SK-N-SH treated with all-trans-retinoic acid at 6 μM for 48 hours (cell line): ENCODE data around the gene SNAPC2.

Experiments used
- ATAC-seq: fragments of 200-7000 bp; cut with Tn5 transposase; 3 replicates; pipeline ENCODE4 v1.9.1; 2020; ENCODE audit warnings: mild to moderate bottlenecking, moderate library complexity
- ARNTL ChIP-seq: fragments of 450-650 bp; formaldehyde crosslinking; IDR thresholded peaks from 2 replicates; pipeline ENCODE4 v1.5.0; 2020; ENCODE audit warnings: low read depth, mild to moderate bottlenecking, moderate library complexity, borderline replicate concordance
- CSDC2 ChIP-seq: fragments of 250-450 bp; sonication (Bioruptor Pico); IDR thresholded peaks from 2 replicates; pipeline ENCODE4 v1.5.0; 2020; ENCODE audit warnings: mild to moderate bottlenecking, moderate library complexity
- ESRRG ChIP-seq: fragments of 250-450 bp; sonication (Bioruptor Pico); IDR thresholded peaks from 2 replicates; pipeline ENCODE4 v1.6.1; 2021; ENCODE audit warnings: mild to moderate bottlenecking
- GLIS3 ChIP-seq: fragments of 250-450 bp; sonication (Bioruptor Pico); IDR thresholded peaks from 2 replicates; pipeline ENCODE4 v1.5.0; 2020; ENCODE audit warnings: mild to moderate bottlenecking, moderate library complexity
- ISL1 ChIP-seq: fragments of 250-450 bp; sonication (Bioruptor Pico); IDR thresholded peaks from 2 replicates; pipeline ENCODE4 v2.1.2; 2022; ENCODE audit warnings: mild to moderate bottlenecking, moderate library complexity
- PPARA ChIP-seq: fragments of 250-450 bp; sonication (Bioruptor Pico); IDR thresholded peaks from 2 replicates; pipeline ENCODE4 v1.5.0; 2020; ENCODE audit warnings: mild to moderate bottlenecking, borderline replicate concordance
- RARB ChIP-seq: fragments of 250-450 bp; sonication (Bioruptor Pico); IDR thresholded peaks from 2 replicates; pipeline ENCODE4 v1.8.0; 2021; ENCODE audit warnings: mild to moderate bottlenecking, moderate library complexity
- SNAI2 ChIP-seq: fragments of 250-450 bp; sonication (Bioruptor Pico); IDR thresholded peaks from 2 replicates; pipeline ENCODE4 v1.5.0; 2020; ENCODE audit warnings: mild to moderate bottlenecking, moderate library complexity
- TCF4 ChIP-seq: fragments of 250-450 bp; sonication (Bioruptor Pico); IDR thresholded peaks from 2 replicates; pipeline ENCODE4 v1.8.0; 2021; ENCODE audit warnings: mild to moderate bottlenecking, moderate library complexity, borderline replicate concordance
- TOX ChIP-seq: fragments of 250-450 bp; sonication (Bioruptor Pico); IDR thresholded peaks from 2 replicates; pipeline ENCODE4 v1.8.0; 2021; ENCODE audit warnings: mild to moderate bottlenecking, moderate library complexity, borderline replicate concordance
- ZC3H10 ChIP-seq: fragments of 250-450 bp; sonication (Bioruptor Pico); IDR thresholded peaks from 2 replicates; pipeline ENCODE4 v1.5.1; 2021; ENCODE audit warnings: mild to moderate bottlenecking, moderate library complexity
- ZFP3 ChIP-seq: fragments of 250-450 bp; sonication (Bioruptor Pico); IDR thresholded peaks from 2 replicates; pipeline ENCODE4 v1.5.0; 2020; ENCODE audit warnings: mild to moderate bottlenecking, moderate library complexity
- ZFP30 ChIP-seq: fragments of 450-650 bp; formaldehyde crosslinking; IDR thresholded peaks from 2 replicates; pipeline ENCODE4 v1.5.0; 2022; ENCODE audit warnings: mild to moderate bottlenecking, moderate library complexity
- ZNF565 ChIP-seq: fragments of 450-650 bp; formaldehyde crosslinking; conservative IDR thresholded peaks from 2 replicates; pipeline ENCODE4 v1.5.0; 2020; ENCODE audit warnings: low read depth, mild to moderate bottlenecking, moderate library complexity
- ZNF70 ChIP-seq: fragments of 450-650 bp; formaldehyde crosslinking; IDR thresholded peaks from 2 replicates; pipeline ENCODE4 v1.5.0; 2020; ENCODE audit warnings: mild to moderate bottlenecking, moderate library complexity
- TF ChIP-seq, protein P1 (sequence below): fragments of 250-450 bp; sonication (Bioruptor Pico); IDR thresholded peaks from 2 replicates; pipeline ENCODE4 v1.5.1; 2020; ENCODE audit warnings: low read depth, mild to moderate bottlenecking, moderate library complexity
- TF ChIP-seq, protein P2 (sequence below): fragments of 250-450 bp; sonication (Bioruptor Pico); IDR thresholded peaks from 2 replicates; pipeline ENCODE4 v1.8.0; 2020; ENCODE audit warnings: mild to moderate bottlenecking, moderate library complexity, borderline replicate concordance
- TF ChIP-seq, protein P3 (sequence below): fragments of 250-450 bp; sonication (Bioruptor Pico); IDR thresholded peaks from 2 replicates; pipeline ENCODE4 v1.5.1; 2021; ENCODE audit warnings: mild to moderate bottlenecking, moderate library complexity
- TF ChIP-seq, protein P4 (sequence below): fragments of 250-450 bp; sonication (Bioruptor Pico); IDR thresholded peaks from 2 replicates; pipeline ENCODE4 v1.5.0; 2020; ENCODE audit warnings: mild to moderate bottlenecking, moderate library complexity

The SNAPC2 gene

DNA sequence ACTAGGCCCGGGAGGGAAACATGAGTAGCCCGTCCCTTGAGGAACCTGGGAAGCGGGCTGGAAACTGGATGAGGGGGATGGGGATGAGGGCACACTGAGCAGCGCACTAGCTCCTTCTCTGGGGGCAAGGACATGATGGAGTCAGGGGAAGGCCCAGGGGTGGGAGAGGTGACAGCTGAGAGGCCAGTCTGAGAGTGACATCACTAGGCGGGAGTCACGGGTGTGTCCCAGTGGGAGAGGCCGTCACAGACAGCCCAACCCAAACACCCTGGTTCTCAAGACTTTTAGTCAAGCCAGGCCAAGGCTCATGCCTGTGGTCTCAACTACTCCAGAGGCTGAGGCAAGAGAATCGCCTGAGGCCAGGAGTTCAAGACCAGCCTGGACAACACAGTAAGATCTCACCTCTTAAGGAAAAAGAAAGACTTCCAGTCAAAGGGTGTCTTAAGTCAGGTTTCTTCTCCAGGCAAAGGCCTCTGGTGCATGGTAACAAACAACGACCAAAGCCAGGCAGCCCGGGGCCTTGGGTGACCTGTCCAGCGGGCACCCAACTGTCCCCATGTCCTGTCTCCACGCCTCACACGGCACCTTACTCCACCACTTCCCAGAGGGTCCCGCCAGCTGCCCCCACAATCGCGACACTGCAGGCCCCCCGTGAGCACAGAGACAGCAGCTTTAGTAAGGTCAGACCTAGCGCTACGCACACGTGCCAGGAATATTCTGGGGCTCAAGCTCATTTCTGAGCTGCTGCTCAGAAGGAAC is 48.8 kb downstream of the SNAPC2 start:
- TF ChIP-seq, protein P1, sequence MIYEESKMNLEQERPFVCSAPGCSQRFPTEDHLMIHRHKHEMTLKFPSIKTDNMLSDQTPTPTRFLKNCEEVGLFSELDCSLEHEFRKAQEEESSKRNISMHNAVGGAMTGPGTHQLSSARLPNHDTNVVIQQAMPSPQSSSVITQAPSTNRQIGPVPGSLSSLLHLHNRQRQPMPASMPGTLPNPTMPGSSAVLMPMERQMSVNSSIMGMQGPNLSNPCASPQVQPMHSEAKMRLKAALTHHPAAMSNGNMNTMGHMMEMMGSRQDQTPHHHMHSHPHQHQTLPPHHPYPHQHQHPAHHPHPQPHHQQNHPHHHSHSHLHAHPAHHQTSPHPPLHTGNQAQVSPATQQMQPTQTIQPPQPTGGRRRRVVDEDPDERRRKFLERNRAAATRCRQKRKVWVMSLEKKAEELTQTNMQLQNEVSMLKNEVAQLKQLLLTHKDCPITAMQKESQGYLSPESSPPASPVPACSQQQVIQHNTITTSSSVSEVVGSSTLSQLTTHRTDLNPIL (CRISPR knock-in tag) = no peak
- TF ChIP-seq ZC3H10 (CRISPR knock-in tag) = no peak
- TF ChIP-seq, protein P2, sequence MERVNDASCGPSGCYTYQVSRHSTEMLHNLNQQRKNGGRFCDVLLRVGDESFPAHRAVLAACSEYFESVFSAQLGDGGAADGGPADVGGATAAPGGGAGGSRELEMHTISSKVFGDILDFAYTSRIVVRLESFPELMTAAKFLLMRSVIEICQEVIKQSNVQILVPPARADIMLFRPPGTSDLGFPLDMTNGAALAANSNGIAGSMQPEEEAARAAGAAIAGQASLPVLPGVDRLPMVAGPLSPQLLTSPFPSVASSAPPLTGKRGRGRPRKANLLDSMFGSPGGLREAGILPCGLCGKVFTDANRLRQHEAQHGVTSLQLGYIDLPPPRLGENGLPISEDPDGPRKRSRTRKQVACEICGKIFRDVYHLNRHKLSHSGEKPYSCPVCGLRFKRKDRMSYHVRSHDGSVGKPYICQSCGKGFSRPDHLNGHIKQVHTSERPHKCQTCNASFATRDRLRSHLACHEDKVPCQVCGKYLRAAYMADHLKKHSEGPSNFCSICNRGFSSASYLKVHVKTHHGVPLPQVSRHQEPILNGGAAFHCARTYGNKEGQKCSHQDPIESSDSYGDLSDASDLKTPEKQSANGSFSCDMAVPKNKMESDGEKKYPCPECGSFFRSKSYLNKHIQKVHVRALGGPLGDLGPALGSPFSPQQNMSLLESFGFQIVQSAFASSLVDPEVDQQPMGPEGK (CRISPR knock-in tag) = no peak
- TF ChIP-seq ISL1 (CRISPR knock-in tag) = no peak
- no peak for TF ChIP-seq GLIS3 (CRISPR knock-in tag)
- TF ChIP-seq ZNF565 = no peak
- no peak for ATAC-seq

DNA sequence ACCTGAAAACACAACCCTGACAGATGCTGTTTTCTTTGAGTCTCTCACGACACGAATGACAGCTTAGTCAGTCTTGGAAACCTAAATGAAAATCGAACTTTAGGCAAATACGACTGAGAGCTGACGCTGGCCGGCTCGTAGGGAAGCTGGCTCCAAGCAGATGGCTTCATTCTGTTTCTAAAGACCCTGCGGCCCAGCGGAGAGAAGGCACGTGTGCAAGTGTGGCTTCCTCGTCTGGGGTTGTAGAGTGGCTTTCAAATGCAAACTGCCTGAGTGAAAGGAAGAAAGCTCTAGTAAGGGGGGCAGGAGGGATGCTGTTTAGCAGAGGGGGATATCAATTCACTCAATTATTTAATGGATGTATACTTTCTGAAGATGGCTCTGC is 49.4 kb downstream of the SNAPC2 start:
- ATAC-seq = no peak
- TF ChIP-seq, protein P3, sequence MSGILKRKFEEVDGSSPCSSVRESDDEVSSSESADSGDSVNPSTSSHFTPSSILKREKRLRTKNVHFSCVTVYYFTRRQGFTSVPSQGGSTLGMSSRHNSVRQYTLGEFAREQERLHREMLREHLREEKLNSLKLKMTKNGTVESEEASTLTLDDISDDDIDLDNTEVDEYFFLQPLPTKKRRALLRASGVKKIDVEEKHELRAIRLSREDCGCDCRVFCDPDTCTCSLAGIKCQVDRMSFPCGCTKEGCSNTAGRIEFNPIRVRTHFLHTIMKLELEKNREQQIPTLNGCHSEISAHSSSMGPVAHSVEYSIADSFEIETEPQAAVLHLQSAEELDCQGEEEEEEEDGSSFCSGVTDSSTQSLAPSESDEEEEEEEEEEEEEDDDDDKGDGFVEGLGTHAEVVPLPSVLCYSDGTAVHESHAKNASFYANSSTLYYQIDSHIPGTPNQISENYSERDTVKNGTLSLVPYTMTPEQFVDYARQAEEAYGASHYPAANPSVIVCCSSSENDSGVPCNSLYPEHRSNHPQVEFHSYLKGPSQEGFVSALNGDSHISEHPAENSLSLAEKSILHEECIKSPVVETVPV (CRISPR knock-in tag) = no peak
- TF ChIP-seq ZNF70 (no peak), ZNF565 (no peak), ARNTL (CRISPR knock-in tag) (no peak), SNAI2 (CRISPR knock-in tag) (no peak), TCF4 (CRISPR knock-in tag) (no peak), ZFP30 (no peak), PPARA (CRISPR knock-in tag) (no peak), RARB (no peak), ESRRG (no peak), TOX (no peak), ZFP3 (CRISPR knock-in tag) (no peak), GLIS3 (CRISPR knock-in tag) (no peak), ZC3H10 (CRISPR knock-in tag) (no peak), CSDC2 (no peak)
- TF ChIP-seq, protein P2 (CRISPR knock-in tag) = no peak
- TF ChIP-seq, protein P4, sequence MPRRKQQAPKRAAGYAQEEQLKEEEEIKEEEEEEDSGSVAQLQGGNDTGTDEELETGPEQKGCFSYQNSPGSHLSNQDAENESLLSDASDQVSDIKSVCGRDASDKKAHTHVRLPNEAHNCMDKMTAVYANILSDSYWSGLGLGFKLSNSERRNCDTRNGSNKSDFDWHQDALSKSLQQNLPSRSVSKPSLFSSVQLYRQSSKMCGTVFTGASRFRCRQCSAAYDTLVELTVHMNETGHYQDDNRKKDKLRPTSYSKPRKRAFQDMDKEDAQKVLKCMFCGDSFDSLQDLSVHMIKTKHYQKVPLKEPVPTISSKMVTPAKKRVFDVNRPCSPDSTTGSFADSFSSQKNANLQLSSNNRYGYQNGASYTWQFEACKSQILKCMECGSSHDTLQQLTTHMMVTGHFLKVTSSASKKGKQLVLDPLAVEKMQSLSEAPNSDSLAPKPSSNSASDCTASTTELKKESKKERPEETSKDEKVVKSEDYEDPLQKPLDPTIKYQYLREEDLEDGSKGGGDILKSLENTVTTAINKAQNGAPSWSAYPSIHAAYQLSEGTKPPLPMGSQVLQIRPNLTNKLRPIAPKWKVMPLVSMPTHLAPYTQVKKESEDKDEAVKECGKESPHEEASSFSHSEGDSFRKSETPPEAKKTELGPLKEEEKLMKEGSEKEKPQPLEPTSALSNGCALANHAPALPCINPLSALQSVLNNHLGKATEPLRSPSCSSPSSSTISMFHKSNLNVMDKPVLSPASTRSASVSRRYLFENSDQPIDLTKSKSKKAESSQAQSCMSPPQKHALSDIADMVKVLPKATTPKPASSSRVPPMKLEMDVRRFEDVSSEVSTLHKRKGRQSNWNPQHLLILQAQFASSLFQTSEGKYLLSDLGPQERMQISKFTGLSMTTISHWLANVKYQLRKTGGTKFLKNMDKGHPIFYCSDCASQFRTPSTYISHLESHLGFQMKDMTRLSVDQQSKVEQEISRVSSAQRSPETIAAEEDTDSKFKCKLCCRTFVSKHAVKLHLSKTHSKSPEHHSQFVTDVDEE (CRISPR knock-in tag) = no peak
- TF ChIP-seq, protein P1 (CRISPR knock-in tag) = no peak
